Effector memory CD4-positive, alpha-beta T cell (primary cell): ENCODE measurements around the gene RGSL1.

Experiments
- DNase-seq, 3 donors: peaks; one replicate each; pipeline ENCODE4 v3.0.0-alpha.2; 2020
- H3K27ac ChIP-seq: 2 replicates; pipeline ENCODE4 v1.7.0; 2013; ENCODE audit warnings: mild to moderate bottlenecking, low read length, moderate library complexity; ENCODE audit not compliant: insufficient read depth, poor library complexity, severe bottlenecking
- H3K27me3 ChIP-seq: replicated peaks from 2 replicates; pipeline ENCODE4 v1.7.0; 2013; ENCODE audit warnings: mild to moderate bottlenecking, low read length; ENCODE audit not compliant: insufficient read depth, control insufficient read depth, poor library complexity, severe bottlenecking
- H3K36me3 ChIP-seq: 2 replicates; pipeline ENCODE4 v1.7.0; 2013; ENCODE audit warnings: mild to moderate bottlenecking, low read length, moderate library complexity; ENCODE audit not compliant: control insufficient read depth, insufficient read depth
- H3K4me1 ChIP-seq: 2 replicates; pipeline ENCODE4 v1.7.0; 2013; ENCODE audit warnings: low read length, mild to moderate bottlenecking; ENCODE audit not compliant: control insufficient read depth, insufficient read depth, poor library complexity, severe bottlenecking
- H3K4me3 ChIP-seq: 2 replicates; pipeline ENCODE4 v1.7.0; 2013; ENCODE audit warnings: low read length, low read depth, mild to moderate bottlenecking; ENCODE audit not compliant: insufficient read depth, poor library complexity, severe bottlenecking
- H3K9me3 ChIP-seq: 2 replicates; pipeline ENCODE4 v1.7.0; 2013; ENCODE audit warnings: mild to moderate bottlenecking, low read length, moderate library complexity; ENCODE audit not compliant: control insufficient read depth
- total RNA-seq, 3 donors: gene quantifications; one replicate each; lab custom pipeline; 2026; lab: John Stamatoyannopoulos, UW

RGSL1 gene
- 0 reads per million in 3 donors for total RNA-seq

- Histone ChIP-seq H3K36me3 (no peaks in the 10 kb centered on the region), H3K9me3 (no peaks in the 10 kb centered on the region), H3K27ac (no peak within 1 kb of the TSS), H3K4me3 (no peak within 1 kb of the TSS), H3K27me3 (no peaks in the 10 kb centered on the region), H3K4me1 (no peaks in the 10 kb centered on the region)
- no peak for DNase-seq
Measured at GRCh38 chr1:182450087-182450486, at the start of gene RGSL1. RGSL1 (plus strand) TSS chr1:182450146; CDS start chr1:182450166, 20 bp downstream.

DNA sequence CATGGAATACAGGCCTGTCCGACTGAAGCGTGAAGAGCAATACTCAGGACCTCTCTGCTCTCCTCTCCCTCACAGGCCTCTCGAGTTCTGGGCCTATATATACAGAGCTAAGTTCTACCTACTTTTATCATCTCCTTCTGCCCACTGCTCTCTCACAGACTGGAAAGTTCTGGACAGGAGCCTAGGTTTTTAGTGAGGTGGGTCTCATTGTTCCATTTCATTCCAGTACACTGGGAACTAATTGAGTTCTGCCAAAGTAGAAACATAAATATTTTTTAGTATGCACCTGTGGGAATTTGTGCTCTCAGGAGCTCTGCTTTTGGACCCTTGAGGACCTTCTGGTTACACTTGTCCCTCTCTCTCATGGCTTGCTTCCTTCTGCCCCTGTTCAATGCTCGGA lies 49.4 kb upstream of the RGSL1 start, which contains the start of gene TEDDM1:
Gene TEDDM1, minus strand, starts transcription at position 101 of the 400 bp plus-strand sequence. CDS start 182 bp downstream, outside the sequence.
- no peak for DNase-seq
- Histone ChIP-seq H3K4me1 (peaks cover 3% of the 10 kb centered on the region), H3K27ac (no peak within 1 kb of the TSS), H3K9me3 (no peaks in the 10 kb centered on the region), H3K4me3 (no peak within 1 kb of the TSS), H3K27me3 (no peaks in the 10 kb centered on the region), H3K36me3 (no peaks in the 10 kb centered on the region)

GRCh38 chr1:182404781-182405180 lies 45.2 kb upstream of the RGSL1 start:
- no peak for DNase-seq
- H3K27me3 ChIP-seq: peaks cover 9% of the 10 kb centered on the region
- no peaks in the 10 kb centered on the region for H3K9me3 ChIP-seq
- no peaks in the 10 kb centered on the region for H3K36me3 ChIP-seq
- no peaks in the 10 kb centered on the region for H3K4me1 ChIP-seq
- H3K27ac ChIP-seq: no peak overlapping the region
- H3K4me3 ChIP-seq: no peak overlapping the region

DNA sequence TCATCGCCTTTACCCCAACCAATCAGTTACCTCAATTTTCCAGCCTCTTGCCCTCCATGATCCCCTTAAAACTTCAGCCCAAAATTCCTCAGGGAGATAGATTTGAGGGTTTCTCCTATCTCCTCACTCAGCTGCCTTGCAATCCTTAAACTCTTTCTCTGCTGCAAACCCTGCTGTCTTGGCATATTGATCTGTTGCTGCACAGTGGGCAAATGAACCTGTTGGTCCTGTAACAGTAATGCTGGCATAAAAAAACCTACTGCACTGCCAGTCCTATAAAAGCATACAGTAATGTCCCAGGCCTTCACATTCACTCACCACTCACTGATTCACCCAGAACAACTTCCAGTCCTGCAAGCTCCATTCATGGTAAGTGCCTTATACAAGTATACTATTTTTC lies 44.4 kb upstream of the RGSL1 start:
- DNase-seq: no peak
- H3K27ac ChIP-seq: no peak overlapping the region
- H3K27me3 ChIP-seq: peaks cover 9% of the 10 kb centered on the region
- no peaks in the 10 kb centered on the region for H3K9me3 ChIP-seq
- no peaks in the 10 kb centered on the region for H3K36me3 ChIP-seq
- H3K4me1 ChIP-seq: no peaks in the 10 kb centered on the region
- no peak overlapping the region for H3K4me3 ChIP-seq

- no peak for DNase-seq
- peaks cover 9% of the 10 kb centered on the region for H3K27me3 ChIP-seq
- no peaks in the 10 kb centered on the region for H3K36me3 ChIP-seq
- no peak overlapping the region for H3K27ac ChIP-seq
- H3K9me3 ChIP-seq: no peaks in the 10 kb centered on the region
- no peak overlapping the region for H3K4me3 ChIP-seq
- no peaks in the 10 kb centered on the region for H3K4me1 ChIP-seq
Measured at GRCh38 chr1:182406012-182406411, 43.9 kb upstream of the RGSL1 start.

DNA sequence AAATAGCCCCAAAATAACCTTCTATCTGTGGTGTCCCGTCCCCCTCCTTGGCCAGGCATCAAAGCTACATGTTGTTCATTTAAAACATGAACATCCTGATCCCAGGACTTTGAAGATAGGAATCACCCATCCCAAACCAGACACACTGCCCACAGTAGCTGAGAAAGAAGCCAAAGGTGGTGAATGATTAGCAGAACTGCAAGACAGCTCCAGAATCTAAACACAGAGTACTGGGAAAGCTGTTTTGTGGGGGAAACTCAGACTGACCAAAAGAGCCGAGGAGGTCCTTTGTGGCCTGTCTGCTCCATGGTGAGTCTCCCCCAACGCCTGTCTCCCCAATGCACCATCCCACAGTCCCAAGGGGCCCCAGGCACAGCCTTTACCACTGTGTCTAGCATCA lies 42.2 kb upstream of the RGSL1 start:
- Histone ChIP-seq H3K36me3 (no peaks in the 10 kb centered on the region), H3K4me1 (no peaks in the 10 kb centered on the region), H3K9me3 (no peaks in the 10 kb centered on the region), H3K27ac (no peak overlapping the region), H3K27me3 (peaks cover 9% of the 10 kb centered on the region), H3K4me3 (no peak overlapping the region)
- DNase-seq: no peak

GRCh38 chr1:182408435-182409075 lies 41.4 kb upstream of the RGSL1 start:
- Histone ChIP-seq H3K27ac (no peak overlapping the region), H3K4me1 (no peaks in the 10 kb centered on the region), H3K4me3 (no peak overlapping the region), H3K9me3 (no peaks in the 10 kb centered on the region), H3K36me3 (no peaks in the 10 kb centered on the region), H3K27me3 (peaks cover 9% of the 10 kb centered on the region)
- no peak for DNase-seq

- H3K9me3 ChIP-seq: no peaks in the 10 kb centered on the region
- DNase-seq: no peak
- H3K27me3 ChIP-seq: peaks cover 9% of the 10 kb centered on the region
- H3K36me3 ChIP-seq: no peaks in the 10 kb centered on the region
- no peak overlapping the region for H3K27ac ChIP-seq
- no peak overlapping the region for H3K4me3 ChIP-seq
- no peaks in the 10 kb centered on the region for H3K4me1 ChIP-seq
Measured at GRCh38 chr1:182410138-182410537, 39.8 kb upstream of the RGSL1 start.

- no peaks in the 10 kb centered on the region for H3K9me3 ChIP-seq
- peaks cover 9% of the 10 kb centered on the region for H3K27me3 ChIP-seq
- no peak for DNase-seq
- no peaks in the 10 kb centered on the region for H3K36me3 ChIP-seq
- no peaks in the 10 kb centered on the region for H3K4me1 ChIP-seq
- H3K27ac ChIP-seq: no peak overlapping the region
- no peak overlapping the region for H3K4me3 ChIP-seq
Measured at GRCh38 chr1:182410620-182411273, 39.2 kb upstream of the RGSL1 start.

DNA sequence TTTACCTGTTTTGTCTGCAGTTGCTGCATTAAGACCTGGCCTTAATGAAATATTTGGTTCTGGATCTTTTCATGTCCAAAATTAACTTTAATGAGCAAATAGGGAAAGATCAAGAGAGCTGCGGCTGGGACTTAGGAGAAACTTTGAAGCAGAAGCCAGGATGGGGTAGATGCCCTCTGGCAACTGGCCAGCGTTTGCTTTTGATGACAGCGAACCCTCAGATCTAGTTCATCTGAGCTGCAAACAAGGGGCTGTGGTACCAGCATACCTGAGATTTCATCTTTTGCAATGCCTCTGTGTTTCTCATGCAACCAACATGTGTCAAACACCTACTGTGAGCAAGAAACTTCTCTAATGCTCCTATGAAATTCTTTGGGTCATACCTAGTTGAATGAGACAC lies 36.5 kb upstream of the RGSL1 start:
- no peak overlapping the region for H3K27ac ChIP-seq
- no peaks in the 10 kb centered on the region for H3K36me3 ChIP-seq
- no peaks in the 10 kb centered on the region for H3K4me1 ChIP-seq
- no peaks in the 10 kb centered on the region for H3K27me3 ChIP-seq
- no peak overlapping the region for H3K4me3 ChIP-seq
- no peak for DNase-seq
- no peaks in the 10 kb centered on the region for H3K9me3 ChIP-seq
